SK-N-SH treated with all-trans-retinoic acid at 6 μM for 48 hours (cell line): ENCODE results near the gene SENP1.

Source experiments
- ATAC-seq: fragments of 200-7000 bp; cut with Tn5 transposase; 3 replicates; pipeline ENCODE4 v1.9.1; 2020; ENCODE audit warnings: mild to moderate bottlenecking, moderate library complexity
- ARNTL ChIP-seq: fragments of 450-650 bp; formaldehyde crosslinking; IDR thresholded peaks from 2 replicates; pipeline ENCODE4 v1.5.0; 2020; ENCODE audit warnings: low read depth, mild to moderate bottlenecking, moderate library complexity, borderline replicate concordance
- CSDC2 ChIP-seq: fragments of 250-450 bp; sonication (Bioruptor Pico); IDR thresholded peaks from 2 replicates; pipeline ENCODE4 v1.5.0; 2020; ENCODE audit warnings: mild to moderate bottlenecking, moderate library complexity
- GLIS3 ChIP-seq: fragments of 250-450 bp; sonication (Bioruptor Pico); IDR thresholded peaks from 2 replicates; pipeline ENCODE4 v1.5.0; 2020; ENCODE audit warnings: mild to moderate bottlenecking, moderate library complexity
- ISL1 ChIP-seq: fragments of 250-450 bp; sonication (Bioruptor Pico); IDR thresholded peaks from 2 replicates; pipeline ENCODE4 v2.1.2; 2022; ENCODE audit warnings: mild to moderate bottlenecking, moderate library complexity
- OSR1 ChIP-seq: fragments of 250-450 bp; sonication (Bioruptor Pico); IDR thresholded peaks from 2 replicates; pipeline ENCODE4 v1.8.0; 2022; ENCODE audit warnings: moderate library complexity, mild to moderate bottlenecking, inconsistent platforms
- PPARA ChIP-seq: fragments of 250-450 bp; sonication (Bioruptor Pico); IDR thresholded peaks from 2 replicates; pipeline ENCODE4 v1.5.0; 2020; ENCODE audit warnings: mild to moderate bottlenecking, borderline replicate concordance
- RARB ChIP-seq: fragments of 250-450 bp; sonication (Bioruptor Pico); IDR thresholded peaks from 2 replicates; pipeline ENCODE4 v1.8.0; 2021; ENCODE audit warnings: mild to moderate bottlenecking, moderate library complexity
- SNAI2 ChIP-seq: fragments of 250-450 bp; sonication (Bioruptor Pico); IDR thresholded peaks from 2 replicates; pipeline ENCODE4 v1.5.0; 2020; ENCODE audit warnings: mild to moderate bottlenecking, moderate library complexity
- TCF4 ChIP-seq: fragments of 250-450 bp; sonication (Bioruptor Pico); IDR thresholded peaks from 2 replicates; pipeline ENCODE4 v1.8.0; 2021; ENCODE audit warnings: mild to moderate bottlenecking, moderate library complexity, borderline replicate concordance
- TOX ChIP-seq: fragments of 250-450 bp; sonication (Bioruptor Pico); IDR thresholded peaks from 2 replicates; pipeline ENCODE4 v1.8.0; 2021; ENCODE audit warnings: mild to moderate bottlenecking, moderate library complexity, borderline replicate concordance
- ZFP3 ChIP-seq: fragments of 250-450 bp; sonication (Bioruptor Pico); IDR thresholded peaks from 2 replicates; pipeline ENCODE4 v1.5.0; 2020; ENCODE audit warnings: mild to moderate bottlenecking, moderate library complexity
- ZFP30 ChIP-seq: fragments of 450-650 bp; formaldehyde crosslinking; IDR thresholded peaks from 2 replicates; pipeline ENCODE4 v1.5.0; 2022; ENCODE audit warnings: mild to moderate bottlenecking, moderate library complexity
- ZNF565 ChIP-seq: fragments of 450-650 bp; formaldehyde crosslinking; conservative IDR thresholded peaks from 2 replicates; pipeline ENCODE4 v1.5.0; 2020; ENCODE audit warnings: low read depth, mild to moderate bottlenecking, moderate library complexity
- ZNF70 ChIP-seq: fragments of 450-650 bp; formaldehyde crosslinking; IDR thresholded peaks from 2 replicates; pipeline ENCODE4 v1.5.0; 2020; ENCODE audit warnings: mild to moderate bottlenecking, moderate library complexity
- ZNF8 ChIP-seq: fragments of 450-650 bp; formaldehyde crosslinking; IDR thresholded peaks from 2 replicates; pipeline ENCODE4 v1.5.0; 2020; ENCODE audit warnings: mild to moderate bottlenecking, moderate library complexity
- TF ChIP-seq, protein P1 (sequence below): fragments of 250-450 bp; sonication (Bioruptor Pico); IDR thresholded peaks from 2 replicates; pipeline ENCODE4 v1.5.0; 2020; ENCODE audit warnings: mild to moderate bottlenecking, moderate library complexity
- TF ChIP-seq, protein P2 (sequence below): fragments of 250-450 bp; sonication (Bioruptor Pico); IDR thresholded peaks from 2 replicates; pipeline ENCODE4 v1.8.0; 2021; ENCODE audit warnings: low read depth, mild to moderate bottlenecking, moderate library complexity, borderline replicate concordance
- TF ChIP-seq, protein P3 (sequence below): fragments of 250-450 bp; sonication (Bioruptor Pico); IDR thresholded peaks from 2 replicates; pipeline ENCODE4 v1.8.0; 2020; ENCODE audit warnings: mild to moderate bottlenecking, moderate library complexity, borderline replicate concordance
- TF ChIP-seq, protein P4 (sequence below): fragments of 250-450 bp; sonication (Bioruptor Pico); IDR thresholded peaks from 2 replicates; pipeline ENCODE4 v1.5.1; 2021; ENCODE audit warnings: mild to moderate bottlenecking, moderate library complexity
- TF ChIP-seq, protein P5 (sequence below): fragments of 250-450 bp; sonication (Bioruptor Pico); IDR thresholded peaks from 2 replicates; pipeline ENCODE4 v1.5.1; 2020; ENCODE audit warnings: low read depth, mild to moderate bottlenecking, moderate library complexity

Gene SENP1

DNA sequence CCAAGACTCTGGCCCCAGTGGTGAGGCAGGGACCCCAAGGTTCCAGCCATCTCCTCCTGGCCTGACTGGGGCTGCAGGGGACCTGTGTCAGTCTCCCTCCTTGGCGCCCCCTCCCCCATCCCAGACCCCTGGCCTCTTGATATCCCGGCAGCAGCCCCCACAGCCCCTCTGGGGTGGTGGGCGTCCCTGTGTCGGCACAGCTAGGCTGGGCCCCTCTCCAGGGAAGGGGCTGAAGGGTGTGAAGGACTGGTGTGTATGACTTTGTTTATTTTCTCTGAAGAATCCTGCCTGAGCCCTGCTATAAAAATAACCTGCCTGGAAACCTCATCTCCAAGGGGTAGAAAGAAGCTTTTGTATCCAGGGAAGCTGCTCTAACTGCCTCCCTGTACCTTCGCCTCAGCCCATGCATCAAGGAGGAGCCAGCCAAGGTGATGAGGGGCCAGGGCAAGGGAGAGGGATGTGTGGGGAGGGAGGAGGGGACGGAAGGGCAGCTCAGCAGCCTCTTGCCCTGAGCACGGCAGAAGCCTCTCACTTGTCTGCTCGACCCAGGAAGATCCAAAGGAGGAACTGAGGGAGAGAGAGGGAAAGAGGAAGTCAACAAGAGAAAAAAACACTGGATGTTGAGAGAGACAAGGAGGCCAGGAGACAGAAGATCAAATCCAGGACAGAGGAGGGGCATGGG is 76.2 kb downstream of the SENP1 start:
- TF ChIP-seq, protein P1, sequence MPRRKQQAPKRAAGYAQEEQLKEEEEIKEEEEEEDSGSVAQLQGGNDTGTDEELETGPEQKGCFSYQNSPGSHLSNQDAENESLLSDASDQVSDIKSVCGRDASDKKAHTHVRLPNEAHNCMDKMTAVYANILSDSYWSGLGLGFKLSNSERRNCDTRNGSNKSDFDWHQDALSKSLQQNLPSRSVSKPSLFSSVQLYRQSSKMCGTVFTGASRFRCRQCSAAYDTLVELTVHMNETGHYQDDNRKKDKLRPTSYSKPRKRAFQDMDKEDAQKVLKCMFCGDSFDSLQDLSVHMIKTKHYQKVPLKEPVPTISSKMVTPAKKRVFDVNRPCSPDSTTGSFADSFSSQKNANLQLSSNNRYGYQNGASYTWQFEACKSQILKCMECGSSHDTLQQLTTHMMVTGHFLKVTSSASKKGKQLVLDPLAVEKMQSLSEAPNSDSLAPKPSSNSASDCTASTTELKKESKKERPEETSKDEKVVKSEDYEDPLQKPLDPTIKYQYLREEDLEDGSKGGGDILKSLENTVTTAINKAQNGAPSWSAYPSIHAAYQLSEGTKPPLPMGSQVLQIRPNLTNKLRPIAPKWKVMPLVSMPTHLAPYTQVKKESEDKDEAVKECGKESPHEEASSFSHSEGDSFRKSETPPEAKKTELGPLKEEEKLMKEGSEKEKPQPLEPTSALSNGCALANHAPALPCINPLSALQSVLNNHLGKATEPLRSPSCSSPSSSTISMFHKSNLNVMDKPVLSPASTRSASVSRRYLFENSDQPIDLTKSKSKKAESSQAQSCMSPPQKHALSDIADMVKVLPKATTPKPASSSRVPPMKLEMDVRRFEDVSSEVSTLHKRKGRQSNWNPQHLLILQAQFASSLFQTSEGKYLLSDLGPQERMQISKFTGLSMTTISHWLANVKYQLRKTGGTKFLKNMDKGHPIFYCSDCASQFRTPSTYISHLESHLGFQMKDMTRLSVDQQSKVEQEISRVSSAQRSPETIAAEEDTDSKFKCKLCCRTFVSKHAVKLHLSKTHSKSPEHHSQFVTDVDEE (CRISPR knock-in tag), result no peak
- TF ChIP-seq ZFP3 (CRISPR knock-in tag), result no peak
- TF ChIP-seq TCF4 (CRISPR knock-in tag), result no peak
- no peak for TF ChIP-seq ARNTL
- TF ChIP-seq GLIS3 (CRISPR knock-in tag), result no peak
- TF ChIP-seq TOX, result no peak
- TF ChIP-seq RARB (CRISPR knock-in tag), result no peak
- TF ChIP-seq CSDC2, result no peak
- TF ChIP-seq ZNF8 (CRISPR knock-in tag), result no peak
- TF ChIP-seq, protein P2, sequence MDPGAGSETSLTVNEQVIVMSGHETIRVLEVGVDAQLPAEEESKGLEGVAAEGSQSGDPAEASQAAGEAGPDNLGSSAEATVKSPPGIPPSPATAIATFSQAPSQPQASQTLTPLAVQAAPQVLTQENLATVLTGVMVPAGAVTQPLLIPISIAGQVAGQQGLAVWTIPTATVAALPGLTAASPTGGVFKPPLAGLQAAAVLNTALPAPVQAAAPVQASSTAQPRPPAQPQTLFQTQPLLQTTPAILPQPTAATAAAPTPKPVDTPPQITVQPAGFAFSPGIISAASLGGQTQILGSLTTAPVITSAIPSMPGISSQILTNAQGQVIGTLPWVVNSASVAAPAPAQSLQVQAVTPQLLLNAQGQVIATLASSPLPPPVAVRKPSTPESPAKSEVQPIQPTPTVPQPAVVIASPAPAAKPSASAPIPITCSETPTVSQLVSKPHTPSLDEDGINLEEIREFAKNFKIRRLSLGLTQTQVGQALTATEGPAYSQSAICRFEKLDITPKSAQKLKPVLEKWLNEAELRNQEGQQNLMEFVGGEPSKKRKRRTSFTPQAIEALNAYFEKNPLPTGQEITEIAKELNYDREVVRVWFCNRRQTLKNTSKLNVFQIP, result no peak

DNA sequence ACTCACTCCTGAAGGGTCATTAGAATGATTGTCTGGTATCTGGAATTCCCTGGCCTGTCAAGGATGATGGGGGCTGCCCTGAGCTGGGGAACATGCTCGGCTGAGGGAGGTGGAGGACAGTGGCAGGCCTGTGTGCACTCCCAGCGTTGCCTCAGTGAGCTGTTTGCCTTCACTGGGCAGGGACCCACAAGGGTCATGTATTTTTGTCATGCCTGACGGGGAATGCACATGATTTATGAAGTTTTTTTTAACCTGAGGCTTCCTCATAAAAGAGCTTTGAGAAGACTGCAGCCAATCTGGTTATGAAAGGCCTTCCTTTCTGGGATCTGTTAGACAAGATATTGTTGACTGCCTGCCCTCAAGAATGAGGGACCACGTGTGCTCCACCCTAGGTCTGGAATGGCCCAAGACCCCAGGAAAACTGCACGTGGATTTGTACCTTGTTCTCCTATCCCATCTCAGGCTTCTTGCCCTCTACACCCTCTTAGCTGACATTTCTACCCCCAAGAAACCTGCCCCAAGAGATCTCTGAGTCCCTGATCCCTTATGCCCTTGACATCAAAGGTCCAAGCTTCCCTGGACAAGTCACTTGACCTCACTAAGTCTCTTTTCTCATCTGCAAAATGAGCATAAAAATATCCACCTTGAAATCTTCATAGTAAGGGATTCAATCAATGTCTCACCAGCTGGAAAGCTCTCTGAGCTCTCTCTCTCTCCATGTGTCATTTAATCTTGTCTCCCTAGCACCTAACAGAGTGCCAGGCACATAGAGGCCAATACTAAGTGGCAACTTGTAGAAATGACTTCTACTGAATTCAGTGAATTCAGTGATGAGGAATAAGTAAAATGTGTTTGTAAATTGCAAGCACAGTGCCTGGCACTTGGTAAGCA is 77.1 kb downstream of the SENP1 start:
- no peak for ATAC-seq
- TF ChIP-seq OSR1 (no peak), SNAI2 (CRISPR knock-in tag) (no peak), ZNF565 (CRISPR knock-in tag) (no peak), ARNTL (no peak), ZFP30 (CRISPR knock-in tag) (no peak), CSDC2 (no peak)

More for the DNA sequence above, 76.2 kb downstream of the SENP1 start:
- no peak for ATAC-seq

DNA sequence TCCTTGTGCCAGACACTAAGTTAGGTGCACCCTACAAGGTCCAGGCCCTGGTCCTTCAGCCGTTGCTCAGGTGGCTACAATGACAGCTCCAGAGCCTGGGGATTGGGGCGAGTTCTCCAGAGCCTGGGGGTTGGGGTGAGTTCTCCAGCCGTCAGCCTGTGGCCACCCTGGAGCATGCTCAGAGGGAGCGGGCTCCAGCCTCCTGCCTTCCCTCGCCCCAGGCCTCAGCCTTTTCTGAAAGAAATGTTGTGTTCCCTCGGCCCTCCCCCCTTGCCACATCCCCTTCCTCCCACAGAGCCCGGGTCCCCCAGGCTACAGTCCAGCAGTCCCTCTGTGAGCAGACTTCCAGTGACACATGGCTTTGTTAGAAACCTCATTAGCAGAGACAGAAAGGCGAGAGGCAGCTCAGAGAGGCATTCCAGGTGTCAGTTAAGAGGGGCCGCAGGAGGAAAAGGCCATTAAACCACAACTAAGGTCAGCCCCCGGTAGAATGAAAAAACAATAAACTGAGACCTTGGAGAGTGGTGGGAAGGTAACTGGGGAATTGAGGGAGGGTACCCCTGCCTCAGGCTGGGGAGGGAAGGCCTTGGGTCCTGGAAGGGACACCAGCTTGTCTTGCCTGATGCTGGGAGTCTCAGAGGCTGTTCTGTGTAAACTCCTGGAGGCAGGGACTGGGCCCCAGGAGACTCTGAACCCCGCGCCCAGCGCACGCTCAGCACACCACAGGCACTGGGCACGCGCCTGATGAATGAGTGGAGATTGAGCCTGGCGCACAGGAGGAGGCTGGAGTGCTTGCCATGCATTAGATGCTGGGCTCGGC is 78.5 kb downstream of the SENP1 start:
- TF ChIP-seq ZNF8 (CRISPR knock-in tag) (no peak), SNAI2 (CRISPR knock-in tag) (no peak), PPARA (CRISPR knock-in tag) (no peak), ISL1 (CRISPR knock-in tag) (no peak), ZNF70 (CRISPR knock-in tag) (no peak), RARB (CRISPR knock-in tag) (no peak), ZFP30 (CRISPR knock-in tag) (no peak), TCF4 (CRISPR knock-in tag) (no peak), ZNF565 (CRISPR knock-in tag) (no peak), ZFP3 (CRISPR knock-in tag) (no peak), GLIS3 (CRISPR knock-in tag) (no peak), TOX (no peak), CSDC2 (no peak)
- TF ChIP-seq, protein P3, sequence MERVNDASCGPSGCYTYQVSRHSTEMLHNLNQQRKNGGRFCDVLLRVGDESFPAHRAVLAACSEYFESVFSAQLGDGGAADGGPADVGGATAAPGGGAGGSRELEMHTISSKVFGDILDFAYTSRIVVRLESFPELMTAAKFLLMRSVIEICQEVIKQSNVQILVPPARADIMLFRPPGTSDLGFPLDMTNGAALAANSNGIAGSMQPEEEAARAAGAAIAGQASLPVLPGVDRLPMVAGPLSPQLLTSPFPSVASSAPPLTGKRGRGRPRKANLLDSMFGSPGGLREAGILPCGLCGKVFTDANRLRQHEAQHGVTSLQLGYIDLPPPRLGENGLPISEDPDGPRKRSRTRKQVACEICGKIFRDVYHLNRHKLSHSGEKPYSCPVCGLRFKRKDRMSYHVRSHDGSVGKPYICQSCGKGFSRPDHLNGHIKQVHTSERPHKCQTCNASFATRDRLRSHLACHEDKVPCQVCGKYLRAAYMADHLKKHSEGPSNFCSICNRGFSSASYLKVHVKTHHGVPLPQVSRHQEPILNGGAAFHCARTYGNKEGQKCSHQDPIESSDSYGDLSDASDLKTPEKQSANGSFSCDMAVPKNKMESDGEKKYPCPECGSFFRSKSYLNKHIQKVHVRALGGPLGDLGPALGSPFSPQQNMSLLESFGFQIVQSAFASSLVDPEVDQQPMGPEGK, result no peak
- TF ChIP-seq, protein P2, result no peak
- TF ChIP-seq, protein P4, sequence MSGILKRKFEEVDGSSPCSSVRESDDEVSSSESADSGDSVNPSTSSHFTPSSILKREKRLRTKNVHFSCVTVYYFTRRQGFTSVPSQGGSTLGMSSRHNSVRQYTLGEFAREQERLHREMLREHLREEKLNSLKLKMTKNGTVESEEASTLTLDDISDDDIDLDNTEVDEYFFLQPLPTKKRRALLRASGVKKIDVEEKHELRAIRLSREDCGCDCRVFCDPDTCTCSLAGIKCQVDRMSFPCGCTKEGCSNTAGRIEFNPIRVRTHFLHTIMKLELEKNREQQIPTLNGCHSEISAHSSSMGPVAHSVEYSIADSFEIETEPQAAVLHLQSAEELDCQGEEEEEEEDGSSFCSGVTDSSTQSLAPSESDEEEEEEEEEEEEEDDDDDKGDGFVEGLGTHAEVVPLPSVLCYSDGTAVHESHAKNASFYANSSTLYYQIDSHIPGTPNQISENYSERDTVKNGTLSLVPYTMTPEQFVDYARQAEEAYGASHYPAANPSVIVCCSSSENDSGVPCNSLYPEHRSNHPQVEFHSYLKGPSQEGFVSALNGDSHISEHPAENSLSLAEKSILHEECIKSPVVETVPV (CRISPR knock-in tag), result no peak
- TF ChIP-seq, protein P5, sequence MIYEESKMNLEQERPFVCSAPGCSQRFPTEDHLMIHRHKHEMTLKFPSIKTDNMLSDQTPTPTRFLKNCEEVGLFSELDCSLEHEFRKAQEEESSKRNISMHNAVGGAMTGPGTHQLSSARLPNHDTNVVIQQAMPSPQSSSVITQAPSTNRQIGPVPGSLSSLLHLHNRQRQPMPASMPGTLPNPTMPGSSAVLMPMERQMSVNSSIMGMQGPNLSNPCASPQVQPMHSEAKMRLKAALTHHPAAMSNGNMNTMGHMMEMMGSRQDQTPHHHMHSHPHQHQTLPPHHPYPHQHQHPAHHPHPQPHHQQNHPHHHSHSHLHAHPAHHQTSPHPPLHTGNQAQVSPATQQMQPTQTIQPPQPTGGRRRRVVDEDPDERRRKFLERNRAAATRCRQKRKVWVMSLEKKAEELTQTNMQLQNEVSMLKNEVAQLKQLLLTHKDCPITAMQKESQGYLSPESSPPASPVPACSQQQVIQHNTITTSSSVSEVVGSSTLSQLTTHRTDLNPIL, result no peak
- ATAC-seq, result no peak
